NCI-H82 treated with DMSO at 0.1 percent for 48 hours (cell line): Measurements from ENCODE around the gene SAP130.
A peak's percentile ranks its signal among the peaks of the same experiment; 100 is the strongest.

Experiments used
- DNase-seq: peaks from one replicate; lab custom pipeline; 2025; ENCODE audit not compliant: unreplicated experiment; lab: John Stamatoyannopoulos, UW

Gene SAP130

DNA sequence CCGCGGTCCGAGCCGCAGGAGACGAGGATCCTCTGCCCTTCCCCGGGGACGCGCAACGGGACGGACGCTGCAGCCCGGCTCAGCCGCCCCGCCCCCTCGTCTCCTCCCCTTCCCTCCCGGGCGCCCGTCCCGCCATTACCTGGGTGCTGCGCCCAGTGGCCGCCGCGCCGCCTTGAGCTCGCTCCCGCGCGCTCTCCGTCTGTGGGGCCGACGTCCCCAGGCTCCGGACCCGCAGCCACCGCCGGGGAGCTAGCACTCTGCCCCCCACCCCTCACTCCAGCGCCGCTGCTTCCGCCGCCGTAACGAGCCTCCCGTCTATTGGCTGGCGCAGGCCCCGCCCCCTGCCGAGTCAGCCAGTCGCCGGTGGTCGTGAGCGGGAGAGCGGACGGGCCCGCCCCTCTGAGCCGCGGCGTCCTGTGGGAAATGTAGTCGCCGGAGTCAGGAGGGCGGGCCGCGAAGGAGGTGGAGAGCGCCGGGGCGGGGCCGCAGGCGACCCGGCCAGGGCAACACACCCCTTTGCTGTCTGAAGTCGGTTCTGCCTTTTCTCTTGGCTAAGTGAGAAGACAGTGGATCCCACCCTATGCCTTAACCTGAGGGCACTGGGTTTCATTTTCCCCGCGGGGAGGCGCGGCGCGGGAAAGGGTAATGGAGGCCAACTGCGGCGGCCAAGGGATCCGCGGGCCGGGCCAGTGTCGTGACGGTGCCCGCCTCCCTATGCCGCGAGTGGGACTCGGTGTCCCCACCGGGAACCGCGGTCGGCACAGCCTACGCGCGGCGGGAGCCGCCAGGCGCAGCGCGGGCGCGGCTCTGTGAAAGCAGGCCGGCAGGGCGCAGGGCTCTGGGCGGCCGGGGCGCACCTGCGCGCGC lies at the start of gene SAP130:
TSS of gene SAP130 (minus strand) at position 259 of the 867 bp plus-strand sequence. CDS start 1,767 bp downstream, outside the sequence.
- DNase-seq = peak; percentile 93

DNA sequence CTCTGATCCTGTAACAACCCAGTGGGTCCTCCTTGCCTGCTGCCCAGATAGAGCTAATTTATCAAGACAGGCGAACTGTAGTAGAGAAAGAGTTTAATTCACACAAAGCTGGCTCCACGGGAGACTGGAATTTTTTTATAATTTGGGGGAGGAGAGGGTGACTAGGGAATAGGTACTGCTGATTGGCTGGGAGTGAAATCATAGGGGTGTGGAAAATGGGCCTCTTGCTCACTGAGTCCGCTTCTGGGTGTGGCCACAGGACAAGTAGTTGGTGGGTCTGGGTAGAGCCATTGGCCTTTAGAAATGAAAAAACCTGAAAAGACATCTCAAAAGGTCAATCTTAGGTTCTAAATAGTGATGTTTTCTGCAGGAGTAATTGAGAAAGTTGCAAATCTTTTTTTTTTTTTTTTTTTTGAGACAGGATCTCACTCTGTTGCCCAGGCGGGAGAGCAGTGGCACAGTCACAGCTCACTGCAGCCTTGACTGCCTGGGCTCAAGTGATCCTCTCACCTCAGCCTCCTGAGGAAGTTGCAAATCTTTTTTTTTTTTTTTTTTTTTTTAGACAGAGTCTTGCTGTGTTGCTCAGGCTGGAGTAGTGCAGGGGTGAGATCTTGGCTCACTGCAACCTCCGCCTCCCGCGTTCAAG lies 48.7 kb upstream of the SAP130 start:
- DNase-seq = no peak

DNA sequence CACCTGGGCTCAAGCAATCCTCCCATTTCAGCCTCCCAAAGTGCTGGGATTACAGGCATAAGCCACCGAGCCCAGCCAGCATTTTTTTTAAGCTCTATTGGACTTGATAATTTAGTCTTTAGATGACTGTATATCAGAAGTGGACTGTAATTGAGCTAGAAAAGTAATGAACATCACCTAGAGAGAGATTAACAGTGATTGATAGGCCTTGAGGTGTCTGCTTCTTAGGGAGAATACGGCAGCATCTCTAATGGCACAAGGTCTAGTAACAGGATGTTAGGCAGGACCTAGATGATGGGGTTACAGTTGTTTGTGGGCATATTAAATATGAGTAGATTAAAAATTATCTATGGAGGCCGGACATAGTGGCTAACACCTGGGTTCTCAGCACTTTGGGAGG lies 45.4 kb upstream of the SAP130 start:
- DNase-seq = no peak

DNA sequence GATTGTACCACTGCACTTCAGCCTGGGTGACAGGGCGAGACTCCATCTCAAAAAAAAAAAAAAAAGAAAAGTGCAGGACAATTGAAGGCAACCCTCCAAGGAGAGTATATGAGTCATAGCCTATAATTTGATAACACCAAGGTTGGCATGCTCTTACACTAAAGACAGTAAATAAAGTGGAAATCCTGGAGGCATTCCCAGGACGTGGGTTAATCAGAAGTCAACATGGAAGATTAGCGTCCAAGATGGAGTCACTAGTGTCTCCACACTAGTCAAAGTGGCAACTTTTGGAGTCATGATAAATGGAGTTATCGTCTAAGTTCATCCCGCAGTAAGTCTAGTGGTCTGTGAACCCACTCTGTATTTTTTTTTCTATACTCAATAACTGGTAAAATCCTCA lies 41.9 kb upstream of the SAP130 start:
- no peak for DNase-seq

DNA sequence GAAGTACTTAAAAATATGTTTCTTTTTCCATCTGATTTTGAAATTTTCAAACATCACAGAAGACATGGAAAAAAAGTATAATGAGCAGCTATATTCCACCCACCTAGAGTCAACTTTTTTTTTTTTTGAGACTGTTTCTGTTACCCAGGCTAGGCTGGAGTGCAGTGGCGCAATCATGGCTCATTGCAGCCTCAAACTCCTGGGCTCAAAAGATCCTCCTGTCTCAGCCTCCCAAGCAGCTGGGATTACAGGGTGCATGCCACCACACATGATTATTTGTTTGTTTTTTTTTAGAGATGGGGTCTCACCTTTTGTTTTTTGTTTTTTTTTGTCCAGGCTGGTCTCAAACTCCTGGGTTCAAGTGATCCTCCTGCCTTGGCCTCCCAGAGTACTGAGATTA lies 36.5 kb upstream of the SAP130 start:
- DNase-seq = no peak

DNA sequence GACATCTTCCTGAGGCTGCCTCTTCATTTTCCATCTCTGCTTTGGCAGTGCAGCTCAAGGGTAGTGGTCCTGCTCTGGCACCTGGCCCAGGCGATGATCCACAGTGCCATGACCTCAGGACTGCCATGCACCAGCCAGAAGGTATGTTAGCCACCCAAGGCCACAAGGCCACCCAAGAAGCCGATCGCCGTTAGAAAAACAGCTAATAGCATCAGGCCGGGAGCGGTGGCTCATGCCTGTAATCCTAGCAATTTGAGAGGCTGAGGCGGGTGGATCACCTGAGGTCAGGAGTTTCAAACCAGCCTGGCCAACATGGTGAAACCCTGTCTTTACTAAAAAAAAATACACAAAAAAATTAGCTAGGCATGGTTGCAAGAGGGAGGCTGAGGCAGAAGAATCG lies 34.7 kb upstream of the SAP130 start:
- no peak for DNase-seq

DNA sequence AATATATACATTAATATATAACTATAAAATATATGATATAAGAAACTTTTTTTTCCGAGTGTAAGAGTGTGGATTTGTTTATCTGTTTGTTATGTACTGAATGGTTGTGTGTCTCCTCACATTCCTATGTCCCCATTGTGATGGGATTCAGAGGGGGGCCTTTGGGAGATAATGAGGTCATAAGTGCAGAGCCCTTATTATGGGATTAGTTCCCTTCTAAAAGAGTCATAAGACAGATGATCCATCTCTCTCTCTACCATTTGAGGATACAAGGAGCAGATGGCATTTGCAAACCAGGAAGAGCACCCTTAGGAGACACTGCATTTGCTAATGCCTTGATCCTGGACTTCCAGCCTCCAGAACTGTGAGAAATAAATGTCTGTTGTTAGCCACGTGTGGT lies 30.3 kb upstream of the SAP130 start:
- peak; percentile 97 for DNase-seq

DNA sequence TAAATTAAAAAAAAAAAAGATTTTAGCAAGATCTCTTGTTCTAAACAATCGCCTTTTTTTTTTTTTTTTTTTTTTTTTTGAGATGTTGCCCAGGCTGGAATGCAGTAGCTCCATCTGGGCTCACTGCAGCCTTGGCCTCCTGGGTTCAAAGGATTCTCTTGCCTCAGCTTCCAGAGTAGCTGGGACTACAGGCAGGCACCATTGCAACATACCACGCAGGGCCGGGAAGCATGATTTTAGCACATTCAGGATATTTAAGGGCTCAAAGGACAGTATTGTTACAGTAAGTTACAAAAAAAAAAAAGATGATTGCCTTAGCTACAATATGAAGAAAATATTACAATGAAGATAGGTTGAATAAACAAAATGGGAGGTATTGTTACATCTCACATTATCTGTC lies 29.5 kb upstream of the SAP130 start:
- no peak for DNase-seq

DNA sequence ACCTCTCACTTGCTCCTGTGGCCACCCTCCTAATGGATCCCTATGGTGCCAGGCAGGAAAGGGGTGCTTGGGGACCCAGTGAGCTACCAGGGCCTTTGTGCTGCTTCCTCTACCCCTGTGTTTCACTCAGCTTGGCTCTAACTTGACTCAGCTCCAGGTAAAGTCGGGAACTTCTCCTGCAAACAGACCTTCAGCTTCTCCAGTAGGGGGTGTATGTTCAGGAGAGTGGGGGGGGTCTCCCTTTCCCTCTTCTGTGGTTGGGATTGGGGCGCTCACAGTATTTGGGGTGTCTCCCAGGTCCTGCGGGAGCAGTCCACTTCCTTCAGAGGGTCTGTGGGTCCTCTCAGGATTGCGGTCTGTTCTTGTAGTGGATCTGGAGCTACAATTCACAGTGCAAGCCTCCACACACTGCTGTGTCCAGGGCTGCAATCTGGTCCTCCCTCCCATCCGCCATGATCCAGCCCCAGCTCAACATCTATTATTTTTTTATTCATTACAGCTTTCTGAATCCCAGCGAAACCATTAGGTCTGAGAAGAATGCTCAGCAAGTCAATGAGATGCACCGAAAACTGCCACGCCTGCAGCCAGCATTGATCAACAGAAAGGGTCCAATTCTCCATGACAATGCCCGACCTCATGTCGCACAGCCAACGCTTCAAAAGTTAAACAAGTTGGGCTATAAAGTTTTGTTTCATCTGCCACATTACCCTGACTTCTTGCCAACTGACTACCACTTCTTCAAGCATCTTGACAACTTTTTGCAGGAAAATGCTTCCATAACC lies 26.4 kb upstream of the SAP130 start:
- no peak for DNase-seq

DNA sequence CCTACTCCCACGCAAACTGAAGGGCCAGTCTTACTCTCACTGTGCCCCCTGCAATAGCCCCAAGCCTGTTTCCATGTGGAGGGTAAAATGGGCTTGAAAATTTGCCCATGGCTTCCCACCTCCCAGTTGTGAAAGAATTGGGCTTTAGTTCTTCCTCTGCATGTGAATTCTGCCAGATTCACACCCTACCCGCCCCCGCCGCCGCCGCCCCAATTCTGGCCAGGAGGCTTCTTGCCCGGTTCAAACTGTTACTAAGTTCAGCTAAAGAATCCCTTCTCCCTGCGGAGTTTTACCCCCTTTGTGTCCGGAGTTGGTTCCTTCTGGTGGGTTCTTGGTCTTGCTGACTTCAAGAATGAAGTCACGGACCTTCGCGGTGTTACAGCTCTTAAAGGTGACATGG lies 25.5 kb upstream of the SAP130 start:
- no peak for DNase-seq

DNA sequence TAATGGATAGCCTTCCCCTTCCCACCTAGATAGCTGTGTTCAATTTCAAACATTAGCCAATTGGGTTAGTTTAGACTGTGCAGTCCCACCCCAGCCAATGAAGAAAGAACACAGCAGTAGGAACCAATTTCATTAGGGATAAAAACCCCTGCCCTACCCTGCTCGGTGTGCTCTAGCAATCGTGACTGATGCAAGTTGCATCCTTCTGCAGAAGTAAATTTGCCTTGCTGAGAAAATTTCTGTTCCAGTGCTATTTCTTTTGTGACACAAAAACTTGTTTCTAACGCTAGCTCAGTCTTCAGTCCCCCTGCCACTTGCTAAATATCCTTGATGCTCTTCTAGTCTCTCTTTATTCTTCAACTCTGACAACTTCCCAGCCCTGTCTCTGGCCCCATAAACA lies 15.2 kb upstream of the SAP130 start:
- DNase-seq = no peak

DNA sequence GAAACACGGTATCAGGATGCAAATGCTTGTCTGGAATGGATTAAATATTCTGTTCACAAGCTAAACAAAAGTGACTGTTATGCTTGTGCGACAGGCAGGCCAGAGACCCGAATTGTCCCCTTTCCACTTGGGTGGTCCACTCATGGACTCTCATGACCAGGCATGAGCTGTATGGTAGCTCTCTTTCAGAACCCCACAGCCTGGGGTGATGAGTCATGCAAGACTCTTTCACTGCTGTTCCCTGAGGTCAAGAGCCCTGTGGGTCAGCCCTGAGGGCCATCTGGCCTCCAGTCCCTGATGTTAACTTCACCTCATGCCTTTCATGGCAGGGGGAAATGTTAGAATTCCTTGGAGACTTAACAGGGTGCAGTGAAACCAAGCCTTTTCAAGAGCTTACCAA lies 13.7 kb upstream of the SAP130 start:
- no peak for DNase-seq

DNA sequence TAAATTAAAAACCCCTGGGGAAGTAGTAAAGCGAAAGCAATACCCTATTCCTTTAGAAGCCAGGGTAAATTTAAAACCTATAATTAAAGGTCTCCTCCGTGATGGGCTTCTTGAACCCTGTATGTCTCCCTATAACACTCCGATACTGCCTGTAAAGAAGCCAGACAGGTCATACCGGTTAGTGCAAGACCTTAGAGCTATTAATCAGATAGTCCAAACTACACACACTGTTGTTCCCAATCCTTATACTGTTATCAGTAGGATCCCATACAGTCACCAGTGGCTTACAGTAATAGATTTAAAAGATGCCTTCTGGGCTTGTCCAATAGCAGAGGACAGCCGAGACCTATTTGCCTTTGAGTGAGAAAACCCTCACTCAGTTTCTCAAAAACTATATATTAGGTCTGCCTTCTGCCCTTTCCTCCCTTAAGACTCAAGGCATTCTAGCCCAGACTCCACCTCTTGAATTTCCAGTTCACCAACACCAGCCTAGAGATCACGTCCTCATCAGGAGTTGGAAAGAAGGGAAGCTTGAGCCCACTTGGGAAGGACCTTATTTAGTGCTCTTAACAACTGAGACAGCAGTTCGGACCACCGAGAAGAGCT lies 12.4 kb upstream of the SAP130 start:
- DNase-seq = no peak

DNA sequence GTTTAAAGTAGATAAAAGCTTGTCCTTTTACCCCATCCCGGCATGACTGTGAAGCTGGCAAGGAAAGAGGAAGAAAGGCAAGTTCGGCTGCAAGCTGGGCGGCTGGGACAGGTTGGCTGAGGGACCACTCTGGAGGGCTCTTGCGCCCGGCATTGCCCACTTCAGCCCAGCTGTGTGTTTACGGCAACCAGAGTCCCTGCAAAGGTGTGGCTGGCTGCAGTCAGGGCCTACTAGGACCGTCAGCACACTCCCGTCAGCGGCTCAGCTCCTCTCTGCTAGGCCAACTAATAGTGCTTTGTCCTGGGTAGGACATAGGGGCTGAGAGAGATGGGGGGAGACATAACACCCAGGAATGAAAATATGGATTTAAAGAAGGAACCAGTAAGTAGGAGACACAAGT lies 11.7 kb upstream of the SAP130 start:
- no peak for DNase-seq

DNA sequence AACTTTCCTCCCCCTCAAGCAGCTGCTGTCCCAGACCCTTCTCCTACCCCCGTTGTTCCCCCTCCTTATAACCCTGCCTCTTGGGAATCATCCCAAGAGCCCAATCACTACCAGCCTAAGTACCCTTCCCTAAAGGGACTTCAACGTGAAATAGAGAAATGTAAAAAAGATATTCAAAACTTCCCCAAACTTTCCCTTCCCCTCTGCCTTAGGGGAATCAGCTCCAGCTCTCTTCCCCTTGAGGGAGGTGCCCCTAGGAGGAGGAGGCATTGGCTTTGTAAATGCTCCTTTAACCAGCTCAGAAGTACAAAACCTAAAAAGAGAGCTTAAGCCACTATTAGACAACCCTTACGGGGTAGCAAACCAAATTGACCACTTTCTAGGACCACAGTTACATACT lies 10.6 kb upstream of the SAP130 start:
- DNase-seq = no peak

DNA sequence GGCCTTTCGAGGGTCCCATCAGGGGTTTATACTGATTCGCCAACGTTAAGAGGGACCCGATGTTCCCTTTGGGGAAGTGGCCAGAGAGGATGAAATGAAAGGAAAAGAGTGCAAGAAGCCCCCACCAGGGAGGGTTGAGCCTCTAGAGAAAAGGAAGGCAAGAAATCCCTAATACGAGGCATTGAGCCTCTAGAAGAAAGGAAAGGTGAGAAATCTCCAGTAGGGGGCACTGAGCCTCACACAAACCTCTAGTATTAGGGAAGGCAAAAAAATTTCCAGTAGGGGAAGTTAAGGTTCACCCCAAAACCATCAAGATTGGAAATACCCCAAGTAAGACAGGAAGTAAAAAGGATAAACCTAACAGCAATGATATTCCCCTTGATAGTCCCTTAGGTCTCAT lies 9.8 kb upstream of the SAP130 start:
- no peak for DNase-seq

DNA sequence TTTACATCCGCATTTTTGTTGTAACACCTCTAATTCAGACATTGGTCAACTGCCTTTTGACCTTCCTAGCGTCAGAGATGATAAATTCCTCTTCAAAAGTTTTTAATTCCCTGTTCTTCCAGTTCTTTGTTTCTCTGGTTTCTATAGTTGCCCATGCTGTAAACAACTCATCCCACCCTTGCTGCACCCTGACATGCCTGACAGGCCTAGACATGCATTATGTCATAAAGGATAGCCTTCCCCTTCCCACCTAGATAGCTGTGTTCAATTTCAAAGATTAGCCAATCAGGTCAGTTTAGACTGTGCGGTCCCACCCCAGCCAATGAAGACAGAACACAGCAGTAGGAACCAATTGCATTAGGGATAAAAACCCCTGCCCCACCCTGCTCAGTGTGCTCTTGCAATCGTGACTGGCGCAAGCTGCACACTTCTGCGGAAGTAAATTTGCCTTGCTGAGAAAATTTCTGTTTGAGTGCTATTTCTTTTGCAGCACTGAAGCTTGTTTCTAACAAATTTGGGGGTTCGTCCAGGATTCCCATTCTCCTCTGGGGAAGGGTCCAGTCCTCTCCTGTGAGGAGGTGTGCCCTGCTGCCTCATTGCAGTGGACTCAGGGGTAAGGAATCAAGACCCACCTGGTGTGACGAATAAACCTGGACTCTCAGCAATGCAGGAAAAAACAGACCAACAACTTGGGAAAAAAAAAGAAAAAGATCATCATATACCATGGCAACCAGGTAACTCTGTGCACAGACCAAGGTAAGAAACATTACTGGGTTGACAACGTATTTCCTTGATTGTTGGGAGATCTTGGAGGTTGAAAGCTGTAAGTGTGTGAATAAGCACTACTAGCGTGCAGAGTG lies 9.1 kb upstream of the SAP130 start:
- no peak for DNase-seq

DNA sequence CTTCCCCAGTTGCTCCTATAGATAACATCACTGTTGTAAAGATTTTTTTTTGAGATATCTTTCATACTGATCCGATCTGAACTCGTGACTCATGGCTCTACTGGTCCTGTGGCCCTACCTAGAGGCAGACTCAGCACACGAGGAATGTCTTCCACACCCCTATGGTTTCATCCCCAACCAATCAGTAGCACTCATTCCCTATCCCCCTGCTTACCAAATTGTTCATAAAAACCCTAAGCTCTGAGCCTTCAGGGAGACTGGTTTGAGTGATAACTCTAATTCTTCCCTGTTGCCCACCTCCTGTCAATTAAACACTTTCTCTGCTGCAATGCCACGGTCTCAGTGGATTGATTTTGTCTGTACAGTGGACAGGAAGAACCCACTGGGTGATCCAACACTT lies 4.2 kb upstream of the SAP130 start:
- no peak for DNase-seq

DNA sequence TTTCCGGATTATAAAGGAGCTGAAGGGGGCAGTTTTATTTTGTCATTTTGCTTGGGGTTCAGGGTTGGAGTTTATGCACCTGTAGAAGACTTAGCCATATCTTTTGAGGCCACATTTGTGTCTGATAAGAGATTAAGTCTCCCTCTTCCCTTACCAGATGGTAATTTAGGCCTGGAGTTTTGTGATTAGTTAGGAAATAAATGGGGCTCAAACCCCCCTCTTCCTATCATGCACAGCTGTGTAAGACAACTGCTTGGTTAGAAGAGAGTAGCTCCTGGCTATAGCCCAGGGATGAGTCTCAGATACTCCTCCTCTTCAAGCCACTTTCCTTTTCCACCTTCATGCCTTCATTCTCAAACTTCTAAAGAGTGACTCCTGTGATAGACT lies 802 bp upstream of the SAP130 start:
- DNase-seq = no peak

DNA sequence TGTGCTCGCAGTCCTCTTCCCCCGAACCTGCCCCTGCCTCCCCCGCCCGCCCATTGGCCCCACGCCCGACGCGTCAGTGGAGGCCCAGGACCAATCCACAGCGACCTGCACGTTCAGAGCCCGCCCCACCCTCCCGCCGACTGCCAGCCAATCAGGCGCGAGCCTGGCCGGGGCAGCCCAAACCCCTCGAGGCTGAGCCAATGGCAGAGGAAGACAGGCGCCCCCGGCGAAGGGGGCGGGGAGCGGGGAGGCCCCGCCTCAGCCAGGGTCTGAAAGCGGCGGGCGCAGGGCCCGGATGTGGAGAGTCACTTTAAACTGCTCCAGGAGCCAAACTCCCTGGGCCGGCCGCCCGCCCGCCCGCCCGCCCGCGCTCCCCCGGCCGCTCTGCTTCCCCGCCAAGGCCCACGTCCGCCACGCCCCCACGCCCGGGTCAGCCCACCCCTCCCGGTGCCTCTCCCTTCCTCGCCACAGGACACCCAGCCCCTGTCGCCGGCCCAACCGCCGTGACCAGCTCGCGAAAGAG lies 520 bp downstream of the SAP130 start:
- DNase-seq = peak; percentile 97
